Measurements from ENCODE around the gene MOB3A.

Gene MOB3A

DNA sequence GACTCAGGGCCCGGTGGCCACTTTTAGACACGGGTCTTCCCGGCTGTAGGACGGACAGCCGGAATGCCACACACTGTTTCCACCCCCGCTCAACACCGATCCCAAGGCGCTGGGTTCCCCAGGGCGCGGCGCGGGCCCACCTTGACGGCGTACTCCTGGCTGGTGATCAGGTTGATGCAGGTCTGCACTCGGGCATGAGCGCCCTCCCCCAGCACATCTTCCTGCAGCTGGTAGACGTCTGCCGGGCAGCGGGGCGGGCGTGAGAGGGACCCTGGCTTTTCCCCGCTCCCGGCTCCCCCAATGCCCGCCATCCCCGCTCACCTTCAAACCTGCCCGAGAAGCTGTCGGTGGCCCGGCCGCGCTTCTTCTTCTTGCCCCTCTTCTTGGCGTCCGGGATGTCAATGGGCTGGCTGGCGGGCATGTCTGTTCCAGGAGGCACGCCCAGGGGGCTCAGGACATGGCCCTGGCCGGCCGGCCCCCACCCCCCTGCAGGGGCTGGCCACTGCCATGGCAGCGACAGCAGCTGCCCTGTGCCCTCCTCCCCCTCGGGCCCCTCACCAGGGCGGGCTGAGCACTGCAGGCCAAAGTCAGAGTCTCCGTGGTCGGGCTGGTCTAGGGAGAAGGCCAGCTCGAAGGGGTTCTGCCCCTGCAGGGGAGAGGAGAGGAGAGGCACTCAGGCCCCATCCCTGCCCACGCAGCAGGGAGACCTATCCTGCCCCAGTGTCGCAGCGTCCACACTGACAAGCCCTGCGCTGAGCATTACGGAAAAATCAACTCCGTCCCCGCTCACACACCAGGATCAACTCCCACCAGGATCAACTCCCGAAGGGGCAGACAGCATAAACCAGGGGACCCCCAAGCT is 49.8 kb downstream of the MOB3A start:
- DNase-seq (ENCODE audit: low read depth): no peak

- no peak for DNase-seq (ENCODE audit: low read depth)
Measured at GRCh38 chr19:2045501-2046045, 50.6 kb downstream of the MOB3A start.

GRCh38 chr19:2044709-2045500 is 51.2 kb downstream of the MOB3A start:
- no peak for DNase-seq (ENCODE audit: low read depth)

GRCh38 chr19:2043961-2044708 is 52.0 kb downstream of the MOB3A start:
- DNase-seq (ENCODE audit: low read depth): no peak

- DNase-seq (ENCODE audit: low read depth): no peak
Measured at GRCh38 chr19:2043251-2043641, 52.9 kb downstream of the MOB3A start.

GRCh38 chr19:2042485-2043250 is 53.5 kb downstream of the MOB3A start:
- no peak for DNase-seq (ENCODE audit: low read depth)

DNA sequence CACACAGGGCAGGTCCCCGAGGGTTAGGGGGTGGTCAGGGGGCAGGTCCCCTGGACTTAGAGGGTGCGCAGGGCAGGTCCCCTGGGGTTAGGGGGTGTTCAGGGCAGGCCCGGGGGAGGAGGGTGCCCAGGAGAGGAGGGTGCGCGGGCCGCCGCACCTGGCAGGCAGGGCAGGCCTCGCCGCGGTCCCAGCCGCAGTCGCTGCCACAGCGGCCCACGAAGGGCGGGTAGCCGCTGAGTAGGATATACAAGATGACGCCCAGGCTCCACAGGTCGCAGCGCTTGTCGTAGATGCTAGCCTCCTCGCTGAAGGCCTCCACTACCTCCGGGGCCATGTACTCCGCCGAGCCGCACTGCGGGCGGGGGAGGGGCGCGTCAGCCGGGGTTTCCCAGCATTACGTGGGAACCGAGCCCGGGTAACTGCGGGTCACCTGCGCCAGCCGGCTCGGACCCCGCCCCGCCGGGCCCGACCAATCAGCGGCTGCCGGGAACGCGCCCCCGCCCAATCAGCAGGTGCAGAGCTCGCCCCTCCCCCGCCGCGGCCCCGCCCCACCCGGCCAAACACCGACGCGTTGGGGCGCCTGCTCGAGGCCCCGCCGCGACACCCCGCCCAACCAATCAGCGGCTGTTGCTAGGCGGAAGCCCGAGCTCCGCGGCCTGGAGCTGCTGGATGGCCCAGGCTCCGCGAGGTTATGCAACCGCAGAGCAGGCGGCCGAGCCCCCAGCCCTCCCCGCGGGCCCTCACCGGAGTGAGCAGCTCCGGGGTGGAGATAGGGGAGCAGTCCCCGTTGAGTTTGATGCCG is 54.2 kb downstream of the MOB3A start:
- no peak for DNase-seq (ENCODE audit: low read depth)

GRCh38 chr19:2041433-2041682 is 54.8 kb downstream of the MOB3A start:
- no peak for DNase-seq (ENCODE audit: low read depth)

DNA sequence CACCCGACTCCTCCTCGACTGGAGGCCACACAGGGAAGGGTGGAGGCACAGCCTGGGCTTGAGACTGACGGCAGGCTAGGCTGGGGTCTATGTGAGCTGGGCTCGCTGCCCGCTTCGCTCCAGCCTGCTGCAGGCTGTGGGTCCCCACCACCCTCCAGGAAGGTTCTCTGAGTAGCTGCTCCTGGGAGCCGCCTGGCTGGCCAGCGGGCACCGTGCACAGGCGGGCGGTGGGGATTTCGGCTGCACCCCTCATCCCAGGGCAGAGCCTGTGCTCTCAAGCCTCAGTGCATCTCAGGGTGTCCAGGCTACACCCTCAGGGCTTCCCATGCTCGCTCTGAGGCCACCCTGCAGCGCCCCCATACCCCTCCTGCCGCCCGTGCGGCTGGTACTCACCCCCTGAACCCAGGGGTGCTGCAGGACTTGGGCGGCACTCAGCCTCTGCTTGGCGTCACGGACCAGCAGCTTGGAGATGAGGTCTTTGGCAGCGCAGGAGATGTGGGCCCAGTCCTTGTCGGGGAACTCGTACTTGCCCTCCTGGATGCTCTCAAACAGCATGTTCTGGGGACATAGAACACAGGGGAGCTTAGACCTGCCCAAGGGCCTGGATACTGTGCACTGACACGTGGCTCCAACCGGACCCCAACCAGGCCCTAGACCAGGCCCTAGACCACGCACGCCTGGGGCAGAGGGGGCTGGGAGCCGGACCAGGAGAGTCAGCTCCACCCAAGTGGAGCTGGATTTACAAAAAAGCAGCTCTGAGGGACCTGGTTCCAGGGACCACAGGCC is 55.3 kb downstream of the MOB3A start:
- DNase-seq (ENCODE audit: low read depth): no peak

GRCh38 chr19:2039959-2040646 is 56.0 kb downstream of the MOB3A start:
- DNase-seq (ENCODE audit: low read depth): no peak

DNA sequence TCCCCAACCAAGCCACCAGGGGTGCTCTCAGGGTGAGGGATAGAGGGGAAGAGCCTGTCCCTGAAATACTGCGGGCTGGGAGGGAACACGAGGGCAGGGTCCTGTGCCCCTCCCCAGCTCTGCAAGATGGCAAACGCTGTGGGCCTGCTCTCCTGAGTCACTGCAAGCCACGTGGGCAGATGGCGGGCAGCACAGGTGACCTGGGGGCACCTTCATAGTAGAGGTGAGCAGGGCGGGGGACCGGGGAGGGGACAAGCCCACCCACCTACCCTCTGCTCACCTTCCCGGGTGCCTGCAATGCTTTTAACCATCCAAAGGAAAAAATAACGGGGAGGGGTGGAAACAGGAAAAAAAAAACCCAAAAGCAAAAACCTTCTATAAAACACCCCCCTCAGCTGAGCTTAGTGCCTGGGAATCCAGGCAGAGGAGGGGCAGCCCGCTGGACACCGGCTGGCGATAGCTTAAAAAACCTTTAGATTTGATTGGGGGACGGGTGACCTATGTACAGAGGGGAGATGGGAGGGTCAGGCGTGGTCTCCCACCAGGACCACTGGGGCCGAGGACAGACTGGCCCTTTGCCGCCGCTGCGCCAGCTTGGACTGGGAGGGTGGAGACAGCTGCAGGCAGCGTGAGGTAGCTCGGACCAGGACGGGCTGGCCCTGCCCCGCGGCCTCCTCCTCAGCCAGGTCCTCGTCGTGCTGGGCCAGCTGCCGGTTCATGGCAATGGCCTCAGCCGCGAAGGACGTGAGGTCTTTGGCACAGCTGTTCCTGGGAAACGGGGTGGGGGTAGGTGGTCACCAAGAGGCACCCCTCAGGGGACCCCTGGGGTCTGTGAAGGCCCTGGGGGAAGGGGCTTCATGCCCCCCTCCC is 56.8 kb downstream of the MOB3A start:
- no peak for DNase-seq (ENCODE audit: low read depth)

DNA sequence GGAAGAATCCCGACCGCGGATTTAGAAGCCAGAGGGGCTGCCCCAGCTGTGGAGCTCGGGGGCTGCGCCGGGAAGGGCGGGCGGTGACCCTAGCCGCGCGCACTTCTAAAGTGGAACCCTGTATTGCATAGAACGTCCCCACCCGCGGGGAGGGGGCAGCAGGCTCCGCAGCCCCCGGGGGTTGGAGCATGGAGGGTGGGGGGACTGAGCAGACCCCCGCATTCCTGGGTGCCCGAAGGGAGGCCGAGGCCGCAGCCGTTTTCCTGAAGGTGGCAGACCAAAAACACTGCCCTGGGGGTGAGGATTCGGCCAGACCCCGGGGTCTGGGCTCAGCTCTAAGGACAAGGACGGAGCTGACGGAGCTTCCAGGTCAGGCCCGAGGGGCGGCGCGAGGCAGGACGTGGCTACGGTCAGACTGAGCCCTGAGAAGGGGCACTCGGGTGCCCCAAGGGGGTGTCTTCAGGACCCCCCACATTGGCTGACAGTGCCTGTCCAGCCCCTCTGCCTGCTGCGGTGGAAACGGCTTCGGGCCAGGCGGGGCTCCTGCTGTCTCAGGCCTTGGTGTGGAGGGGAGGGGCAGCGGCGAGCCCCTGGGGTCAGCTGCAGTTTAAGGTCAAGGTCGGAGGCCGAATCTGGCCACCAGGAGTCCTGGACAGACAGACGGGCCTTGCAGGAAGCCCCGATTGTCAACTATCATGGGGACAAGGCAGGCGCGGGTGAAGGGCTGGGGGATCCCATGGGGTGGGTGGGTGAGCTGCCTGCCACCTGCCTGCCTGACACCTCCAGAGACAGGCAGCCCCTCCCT is 57.6 kb downstream of the MOB3A start:
- no peak for DNase-seq (ENCODE audit: low read depth)

DNA sequence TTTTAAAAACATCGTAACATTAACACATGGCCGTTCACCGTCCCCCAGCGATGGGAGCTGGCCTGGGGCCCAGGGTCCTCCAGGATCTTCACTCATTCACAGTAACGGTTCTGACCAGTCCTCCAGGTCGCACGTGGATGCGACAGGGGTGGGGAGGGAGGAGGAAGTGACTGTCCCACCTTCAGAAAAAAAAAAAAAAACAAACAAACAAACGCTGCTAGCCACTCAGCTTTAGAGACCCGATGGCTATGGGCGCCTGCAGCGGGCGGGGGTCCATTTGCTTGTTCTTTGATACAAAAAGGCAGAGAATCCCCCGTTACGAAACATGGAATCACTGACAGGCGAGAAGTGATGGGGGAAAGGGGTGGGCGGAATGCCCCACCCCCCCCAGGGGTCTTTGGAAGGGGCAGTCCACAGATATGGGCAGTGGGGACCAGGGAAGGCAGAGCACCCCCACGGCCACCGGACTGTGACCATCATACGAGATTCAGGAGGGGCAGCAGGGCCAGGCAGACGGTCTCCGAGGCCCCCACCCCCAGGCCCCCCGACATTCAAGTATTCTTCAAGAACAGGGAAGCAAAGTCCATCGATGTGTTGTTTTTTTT is 58.4 kb downstream of the MOB3A start:
- DNase-seq (ENCODE audit: low read depth): no peak

GRCh38 chr19:2036424-2036823 is 59.7 kb downstream of the MOB3A start:
- DNase-seq (ENCODE audit: low read depth): no peak

DNA sequence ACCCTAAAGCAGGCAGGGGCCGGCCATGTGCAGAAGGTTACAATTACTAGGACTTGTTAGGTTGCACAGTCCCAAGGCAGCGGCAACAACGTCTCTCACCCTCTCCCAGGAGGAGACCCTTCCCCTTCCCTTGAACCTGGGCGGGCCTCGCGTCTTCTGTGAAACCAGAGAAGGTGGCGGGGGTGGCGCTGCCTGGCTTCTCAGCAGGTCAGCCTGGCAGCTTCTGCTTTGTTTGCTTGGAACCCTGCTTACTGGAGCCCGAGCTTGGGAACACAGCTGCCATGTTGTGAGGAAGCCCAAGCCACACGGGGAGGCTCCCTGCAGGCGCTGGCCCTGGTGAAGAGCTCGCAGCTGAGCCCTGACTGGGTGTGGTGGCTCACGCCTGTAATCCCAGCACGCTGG is 60.5 kb downstream of the MOB3A start:
- DNase-seq (ENCODE audit: low read depth): no peak

DNA sequence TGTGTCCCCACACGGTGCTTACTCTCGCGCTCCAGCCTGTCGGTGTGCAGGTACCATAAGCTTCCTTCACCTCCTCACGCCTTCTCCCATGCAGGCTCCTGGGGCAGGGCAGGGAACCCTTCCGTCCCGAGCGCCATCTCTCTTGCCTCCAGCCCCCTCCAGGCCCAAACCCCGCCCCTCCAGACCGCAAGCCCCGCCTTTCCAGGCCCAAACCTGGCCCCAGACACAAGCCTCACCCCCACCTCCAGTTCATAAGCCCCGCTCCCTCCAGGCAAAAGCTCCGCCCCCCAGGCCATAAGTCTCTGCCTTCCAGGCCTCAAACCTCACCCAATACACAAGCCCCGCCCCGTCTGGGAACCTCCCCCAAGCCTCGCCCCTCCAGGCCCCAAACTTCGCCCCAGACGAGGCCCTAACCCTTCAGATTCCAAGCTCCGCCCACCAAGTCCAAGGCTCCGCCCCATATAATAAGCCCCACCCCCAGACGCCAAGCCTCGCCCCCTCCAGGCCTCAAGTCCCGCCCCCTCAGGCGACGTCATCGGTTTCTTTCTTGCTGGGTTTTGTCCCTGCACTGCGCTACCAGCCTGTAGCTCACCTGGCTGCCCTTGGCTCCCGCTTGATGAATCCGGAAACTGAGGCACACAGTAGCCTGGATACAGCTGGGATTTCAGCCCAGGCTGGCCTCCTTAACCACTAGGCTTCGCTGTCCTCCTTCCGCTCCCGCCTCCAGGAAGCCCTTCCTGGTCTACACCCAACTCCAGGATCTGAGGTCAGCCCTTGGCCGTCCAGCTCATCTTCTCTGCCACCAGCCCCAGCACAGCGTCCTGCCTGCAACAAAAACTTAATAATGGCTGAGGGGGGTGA is 61.2 kb downstream of the MOB3A start:
- no peak for DNase-seq (ENCODE audit: low read depth)

All from HS-5 (cell line).